HG02759 (cell line): ENCODE measurements around the gene LDLRAD4.
"Not testable (repeated sequence)": the region's sequence is repeated elsewhere in the genome, so short reads cannot be mapped to it uniquely, and the experiment has no call there.

ENCODE experiments used
- ATAC-seq: cut with Tn5 transposase; IDR thresholded peaks from one replicate; pipeline ENCODE4 v1.9.1; 2021; ENCODE audit warnings: mild to moderate bottlenecking, moderate library complexity; ENCODE audit not compliant: unreplicated experiment

LDLRAD4 gene

DNA sequence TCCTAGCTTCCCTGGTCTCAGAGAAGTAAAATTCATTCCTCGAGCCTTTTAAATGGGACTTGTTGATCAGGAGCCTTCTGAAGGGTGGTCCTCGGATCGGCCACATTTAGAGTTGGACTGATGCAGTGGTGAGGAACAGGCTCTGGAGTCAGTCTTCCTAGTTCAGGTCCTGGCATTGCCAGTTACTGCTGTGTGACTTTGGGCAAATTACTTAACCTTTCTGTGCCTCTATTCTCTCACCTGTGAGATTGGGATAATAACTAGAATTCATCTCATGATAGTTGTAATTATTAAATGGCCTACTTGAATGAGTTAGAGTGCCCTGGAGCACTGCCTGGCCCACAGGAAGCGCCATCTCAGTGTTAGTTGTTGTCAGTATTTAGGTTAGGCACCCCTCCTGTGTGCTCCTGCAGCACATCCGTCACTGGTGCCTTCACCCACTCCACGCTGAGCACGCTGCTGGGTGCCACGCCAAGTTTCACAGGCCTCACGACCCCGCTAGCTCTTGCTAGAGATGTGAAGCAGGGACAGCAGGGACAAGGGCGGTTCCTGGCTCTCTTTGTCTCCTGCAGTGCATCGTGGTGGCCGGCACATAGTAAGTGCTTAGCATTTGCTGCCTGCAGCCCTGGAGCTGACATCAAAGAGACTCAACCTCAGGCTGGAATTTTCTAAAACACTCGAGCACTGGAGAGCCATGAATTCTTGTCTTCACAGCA is 384.9 kb downstream of the LDLRAD4 start:
- ATAC-seq, result no peak

DNA sequence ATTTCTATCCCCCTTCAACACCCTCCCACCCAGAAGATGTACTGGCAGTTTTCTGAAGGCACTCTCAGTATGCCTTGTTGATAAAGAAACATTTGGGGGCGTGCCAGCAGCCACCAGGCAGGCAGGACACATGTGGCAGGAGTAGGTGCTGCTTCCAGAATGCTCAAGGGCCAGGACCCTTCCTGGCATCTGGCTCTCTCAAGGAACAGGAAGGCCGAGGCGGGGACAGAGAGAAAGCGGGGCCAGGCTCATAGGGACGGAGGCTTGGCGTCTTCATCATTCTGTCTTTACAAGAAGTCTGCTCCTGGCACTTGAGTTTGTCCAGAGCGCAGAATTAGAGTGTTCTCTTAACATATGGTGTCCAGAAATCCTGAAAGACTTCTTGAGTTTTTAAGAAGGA is 386.2 kb downstream of the LDLRAD4 start:
- ATAC-seq, result no peak

DNA sequence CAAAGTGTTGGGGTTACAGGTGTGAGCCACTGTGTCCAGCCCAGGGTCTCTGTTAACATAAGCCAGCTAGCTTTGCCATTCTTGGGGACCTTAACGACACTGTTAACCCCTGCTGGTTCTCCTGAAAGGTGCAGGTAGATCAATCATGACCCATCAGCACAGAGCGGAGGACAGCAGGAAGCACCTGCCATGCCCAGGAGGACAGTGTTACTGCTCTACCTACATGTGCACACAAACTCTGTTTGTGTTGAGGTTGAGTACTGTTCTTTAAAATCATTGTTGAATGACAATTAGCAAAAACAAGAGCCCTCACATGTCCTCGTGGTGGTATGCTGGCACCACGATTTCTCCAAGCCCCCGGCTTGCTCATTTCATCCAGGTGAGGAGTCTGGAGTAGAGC is 386.9 kb downstream of the LDLRAD4 start:
- no peak for ATAC-seq

DNA sequence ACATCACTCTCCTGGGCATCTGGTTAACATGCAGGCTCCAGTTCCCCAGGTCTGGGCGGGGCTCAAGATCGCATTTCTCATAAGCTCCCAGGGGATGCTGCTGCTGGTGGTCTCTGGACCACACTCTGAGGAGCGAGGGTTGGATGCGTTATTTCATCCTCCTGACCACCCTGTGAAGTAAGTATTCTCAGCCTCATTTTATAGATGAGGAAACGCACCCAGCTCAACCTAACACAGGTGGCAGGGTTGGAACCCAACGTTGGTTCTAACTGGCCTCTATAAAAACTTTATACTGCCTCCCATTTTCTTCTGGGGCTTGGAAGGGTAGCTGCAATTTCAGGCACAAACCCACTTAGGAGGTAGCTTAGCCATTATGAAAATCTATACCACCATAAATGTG is 387.3 kb downstream of the LDLRAD4 start:
- no peak for ATAC-seq

DNA sequence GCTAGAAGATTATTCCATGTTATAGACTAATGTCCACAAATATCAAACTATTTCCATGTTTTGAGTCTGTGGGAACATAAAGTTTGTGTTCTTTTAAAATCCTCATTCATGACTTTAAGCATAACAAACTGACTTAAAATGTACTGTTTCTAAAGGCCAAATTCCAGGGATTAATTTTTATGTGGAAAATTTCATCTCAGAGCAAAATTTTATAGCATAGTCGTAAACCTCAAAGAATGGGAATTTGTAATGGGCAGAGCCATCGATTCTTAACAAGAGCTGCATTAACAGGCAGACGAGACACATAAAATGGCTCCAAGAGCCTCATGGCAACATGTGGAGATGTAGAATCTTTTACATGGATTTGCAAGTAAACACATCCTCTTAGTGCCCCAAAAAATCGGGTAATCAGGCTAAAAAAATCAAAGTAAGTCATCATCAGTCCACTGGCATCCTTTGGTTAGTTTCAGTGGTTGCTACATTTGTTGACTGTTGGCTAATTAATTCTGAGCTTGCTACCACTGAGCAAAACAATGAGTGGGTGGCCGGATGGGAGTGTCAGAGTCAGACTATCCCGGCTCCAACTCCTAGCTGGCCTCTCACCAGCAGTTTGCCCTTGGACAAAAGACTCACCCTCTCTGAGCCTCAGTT is 388.2 kb downstream of the LDLRAD4 start:
- ATAC-seq, result no peak

DNA sequence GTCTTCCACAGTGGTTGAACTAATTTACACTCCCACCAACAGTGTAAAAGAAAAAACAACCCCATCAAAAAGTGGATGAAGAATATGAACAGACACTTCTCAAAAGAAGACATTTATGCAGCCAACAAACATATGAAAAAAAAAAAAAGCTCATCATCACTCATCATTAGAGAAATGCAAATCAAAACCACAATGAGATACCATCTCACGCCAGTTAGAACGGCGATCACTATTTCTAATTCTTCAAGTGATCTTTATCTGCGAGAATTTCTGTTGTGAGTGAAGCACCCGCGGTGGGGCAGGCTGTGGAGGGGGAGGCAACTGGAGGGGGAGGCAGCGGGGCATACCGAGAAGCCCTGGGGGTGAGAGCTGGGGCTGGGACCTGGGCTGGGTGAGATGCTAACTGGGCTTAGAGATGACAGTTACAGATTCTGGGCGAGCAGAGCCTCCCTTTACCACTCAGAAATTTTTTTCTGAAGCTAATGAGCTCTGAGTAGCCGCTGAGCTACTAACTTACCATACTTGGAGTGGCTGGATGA is 389.5 kb downstream of the LDLRAD4 start:
- not testable (repeated sequence) for ATAC-seq

DNA sequence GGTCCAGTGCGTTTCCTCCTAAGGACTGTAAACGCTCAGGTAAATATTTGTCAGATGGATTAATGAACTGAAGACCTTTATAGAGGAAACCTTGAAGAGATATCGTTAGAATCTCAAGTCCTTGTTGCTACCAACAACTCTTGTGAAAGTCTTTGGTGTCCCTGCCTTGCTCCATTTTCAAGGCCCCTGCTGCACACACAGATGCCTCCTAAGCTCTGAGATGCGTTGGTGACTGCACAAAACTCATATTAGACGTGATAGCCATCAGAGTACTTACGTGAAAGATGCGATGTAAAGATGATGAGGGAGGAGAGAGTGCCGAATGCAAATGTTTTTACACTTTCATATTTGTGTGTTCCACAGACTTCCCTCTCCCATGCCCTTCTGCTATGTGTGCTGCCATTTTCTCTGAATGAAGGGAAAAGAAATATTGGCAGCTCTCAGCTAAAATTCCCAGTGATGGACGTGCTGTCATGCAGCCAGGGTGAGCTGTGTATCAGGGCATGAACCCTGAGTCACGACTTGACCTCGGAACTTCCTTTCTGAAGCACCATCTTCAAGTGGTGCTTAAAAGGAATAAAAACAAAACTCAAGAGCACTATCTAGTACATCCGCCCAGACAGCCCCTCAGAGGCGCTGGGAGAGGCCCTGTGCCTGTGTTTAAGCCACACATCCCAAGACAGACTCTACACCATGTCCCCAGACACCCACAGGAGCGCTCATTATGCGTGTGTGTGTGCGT is 390.4 kb downstream of the LDLRAD4 start:
- ATAC-seq, result no peak

DNA sequence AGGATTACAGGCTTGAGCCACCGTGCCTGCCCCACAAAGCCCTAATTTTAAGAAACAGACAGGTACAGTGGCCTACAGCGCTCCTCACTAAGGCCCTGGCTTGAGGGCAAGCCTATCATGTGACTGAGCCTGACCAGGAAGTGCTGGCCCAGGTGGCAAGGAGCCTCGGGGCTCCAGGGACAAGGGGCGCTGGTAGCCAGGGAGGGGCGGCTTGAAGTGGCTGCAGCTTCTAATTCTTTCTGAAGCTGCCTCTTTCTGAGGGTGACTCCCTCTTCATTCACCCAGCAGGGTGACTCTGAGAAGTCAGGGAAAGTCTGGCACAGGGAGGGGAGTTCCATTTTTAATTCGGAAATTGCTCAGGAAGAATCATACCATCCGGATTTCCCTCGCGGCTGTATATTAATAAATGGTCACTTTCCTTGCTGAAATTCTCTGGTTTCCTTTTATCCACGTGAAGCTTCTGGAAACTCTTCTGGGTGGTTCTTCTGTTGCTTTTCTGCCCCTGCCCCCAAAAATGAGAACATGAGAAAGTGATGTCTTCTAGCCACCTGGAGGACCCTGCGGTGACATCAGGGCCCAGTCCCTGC is 392.1 kb downstream of the LDLRAD4 start:
- no peak for ATAC-seq

DNA sequence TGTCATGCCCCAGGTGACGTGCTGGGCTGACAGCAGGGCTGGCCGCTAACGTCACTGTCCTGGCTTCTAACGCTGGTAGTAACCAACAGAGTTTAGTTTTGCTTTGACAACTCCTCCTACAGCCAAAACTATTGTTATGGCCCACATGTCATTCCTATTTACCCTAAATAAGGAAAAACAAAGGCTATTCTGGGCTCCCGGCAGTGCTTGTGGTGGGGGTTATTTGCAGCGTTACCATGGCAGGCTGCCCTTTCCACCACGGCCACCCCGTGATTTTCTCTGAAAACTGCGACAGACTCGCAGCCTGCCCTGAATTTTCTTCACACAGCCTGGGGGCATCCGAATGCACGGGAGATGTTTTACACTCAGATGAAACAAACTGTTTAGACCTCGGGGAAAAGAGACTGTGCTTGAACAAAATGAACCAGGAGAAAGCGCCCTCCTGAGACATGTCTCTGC is 392.6 kb downstream of the LDLRAD4 start:
- peak; percentile 35 for ATAC-seq

DNA sequence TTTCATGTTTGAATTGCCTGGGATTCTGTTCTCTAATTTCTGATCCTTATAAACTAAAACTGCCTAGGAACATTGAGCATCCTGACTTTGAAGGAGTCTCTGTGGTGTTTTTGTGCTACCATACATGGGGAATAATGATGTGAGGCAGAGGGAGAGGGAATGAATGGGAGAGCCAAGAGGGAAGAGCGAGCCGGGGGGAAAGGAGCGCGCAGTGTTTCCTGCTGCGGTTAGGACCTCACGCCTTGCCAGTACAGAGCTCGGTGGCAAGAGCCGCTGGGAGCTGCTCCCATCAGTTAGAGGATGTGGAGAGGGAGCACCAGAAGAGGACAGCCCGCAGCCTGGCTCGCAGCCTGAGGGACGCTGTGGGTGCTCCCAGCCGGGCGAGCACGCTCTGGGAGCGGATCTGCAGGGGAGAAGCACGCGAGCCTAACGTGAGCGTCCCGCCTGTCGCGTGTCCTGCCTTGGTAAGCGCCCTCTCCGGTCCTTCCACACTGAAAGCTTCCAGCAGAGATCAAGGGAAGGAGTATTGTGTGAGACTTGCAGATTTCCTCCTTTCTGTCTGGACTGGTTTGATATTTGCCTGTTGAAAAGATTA is 393.1 kb downstream of the LDLRAD4 start:
- peak; percentile 6 for ATAC-seq

DNA sequence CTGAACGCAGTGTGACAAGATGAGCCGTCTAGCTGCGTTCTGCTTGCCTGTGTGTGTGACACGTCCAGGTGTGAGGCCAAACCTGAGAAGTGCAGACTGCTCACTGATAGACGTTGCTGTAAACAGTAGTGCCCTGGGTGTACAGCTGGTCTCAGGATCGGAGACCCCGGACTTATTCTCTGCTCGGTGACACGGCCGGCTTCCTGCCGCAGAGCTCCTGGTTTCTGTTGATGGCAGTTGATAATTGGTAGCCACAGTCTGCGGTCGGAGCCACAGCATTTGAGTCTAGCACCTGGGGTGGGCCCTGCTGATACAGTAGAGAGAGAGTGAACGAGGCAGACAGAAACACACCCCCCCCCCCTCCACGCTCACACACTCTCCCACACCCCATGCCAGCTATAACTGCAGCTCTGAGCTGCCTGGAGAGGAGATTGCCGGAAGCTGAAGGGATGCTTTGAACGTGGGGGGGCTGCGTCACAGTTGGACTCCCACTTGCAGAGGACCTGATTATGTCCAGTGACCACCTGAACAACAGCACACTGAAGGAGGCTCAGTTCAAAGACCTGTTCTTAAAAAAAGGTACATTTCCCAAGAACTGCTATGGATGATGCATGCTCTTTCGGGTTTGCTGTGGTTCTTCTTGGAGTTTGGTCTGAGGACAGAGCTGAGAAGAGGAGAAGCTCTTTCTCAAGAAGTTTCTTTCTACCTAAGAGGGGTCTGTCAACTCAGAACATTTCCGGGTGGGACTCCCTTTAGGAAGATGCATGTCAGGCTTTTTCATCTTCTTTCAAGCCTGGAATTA is 393.8 kb downstream of the LDLRAD4 start:
- ATAC-seq, result peak; percentile 65

DNA sequence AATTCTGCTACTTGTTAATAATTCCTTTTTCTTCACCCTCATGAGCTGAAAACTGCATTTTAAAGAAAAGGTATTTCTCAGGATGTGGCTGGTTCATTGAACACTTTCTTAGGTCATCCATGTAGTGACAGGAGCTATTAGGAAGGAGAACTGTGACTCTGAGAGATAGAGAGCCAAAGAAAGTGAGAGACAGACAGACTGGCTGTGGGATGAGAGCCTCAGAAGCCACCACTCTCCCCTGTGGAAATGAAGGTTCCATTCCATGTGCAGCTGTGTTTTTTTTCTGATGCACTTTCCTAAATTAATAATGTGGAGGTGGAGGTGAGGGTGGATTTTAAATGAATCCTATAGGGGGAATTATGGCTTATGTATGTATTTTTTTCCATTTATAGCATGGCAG is 394.5 kb downstream of the LDLRAD4 start:
- ATAC-seq, result no peak

DNA sequence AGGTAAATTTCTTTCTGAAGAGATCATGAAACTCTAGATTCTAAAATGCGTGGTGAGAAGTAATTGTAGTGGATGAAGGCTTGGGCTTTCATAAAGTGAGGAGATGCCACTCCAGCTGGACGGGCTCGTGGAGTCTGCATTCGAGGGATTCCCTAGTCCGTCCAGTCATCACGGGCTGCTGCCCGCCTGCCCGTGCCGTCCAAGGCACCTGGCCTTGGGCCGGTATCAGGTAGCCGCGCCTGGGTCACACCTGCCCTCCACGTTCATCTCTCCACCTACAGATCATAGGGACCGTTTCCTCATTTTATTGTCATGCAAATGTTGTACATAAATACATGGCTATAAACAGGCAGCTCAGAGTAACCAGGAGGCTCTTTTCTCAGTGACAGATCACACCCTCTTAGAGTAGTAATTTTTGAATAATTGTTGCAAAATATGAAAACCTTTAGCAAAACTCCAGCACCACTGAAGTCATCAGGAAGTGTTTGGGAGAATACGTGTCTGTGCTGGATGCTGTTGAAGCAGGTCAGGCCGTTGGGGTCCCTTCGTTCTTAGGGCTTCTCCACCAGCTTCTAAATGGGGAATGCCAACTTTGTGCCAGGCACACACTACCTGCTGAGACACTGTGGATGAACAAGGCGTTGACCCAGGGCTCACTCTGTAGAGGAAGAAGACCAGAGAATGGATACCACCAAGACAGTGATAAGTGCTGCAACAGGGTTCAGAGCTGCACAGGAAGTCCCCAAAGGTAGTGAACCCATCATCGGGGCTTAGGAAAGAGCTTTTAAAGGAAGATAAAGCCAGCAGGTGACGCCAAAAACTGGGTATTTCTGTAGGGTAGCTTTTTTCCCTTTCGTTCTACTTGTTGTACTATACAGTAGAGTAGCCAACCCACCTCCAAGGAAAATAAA is 395.3 kb downstream of the LDLRAD4 start:
- ATAC-seq, result no peak

DNA sequence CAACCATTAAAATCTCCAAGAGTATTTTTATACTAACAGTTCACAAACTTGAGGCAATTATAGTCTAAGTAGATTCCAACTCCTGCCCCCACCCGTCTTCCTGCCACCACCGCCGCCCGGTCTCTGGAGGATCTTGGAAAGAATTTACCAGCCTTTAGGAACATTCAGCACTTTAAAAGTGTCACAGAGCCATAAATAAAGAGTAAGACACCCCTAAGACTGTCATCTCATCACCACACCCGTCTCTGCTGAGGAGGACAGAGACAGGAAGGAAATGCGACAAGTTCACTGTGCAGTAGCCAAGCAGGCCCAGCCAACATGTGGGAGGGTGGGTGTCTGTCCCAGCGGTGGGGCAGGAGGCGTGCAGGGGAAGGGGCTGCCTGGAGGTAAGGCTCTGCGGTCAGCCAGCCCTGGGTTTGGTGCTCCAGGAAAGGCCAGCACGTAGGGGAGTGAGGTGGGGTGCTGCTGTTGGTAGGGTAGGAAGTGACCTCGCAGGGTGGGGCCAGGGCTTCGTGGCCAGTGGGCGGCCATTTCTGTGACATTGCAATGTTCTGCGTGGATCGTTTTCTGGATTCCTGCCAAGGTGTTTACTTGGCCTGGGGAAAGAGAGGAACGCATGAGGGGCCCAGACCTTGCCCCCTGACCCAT is 396.2 kb downstream of the LDLRAD4 start:
- no peak for ATAC-seq

DNA sequence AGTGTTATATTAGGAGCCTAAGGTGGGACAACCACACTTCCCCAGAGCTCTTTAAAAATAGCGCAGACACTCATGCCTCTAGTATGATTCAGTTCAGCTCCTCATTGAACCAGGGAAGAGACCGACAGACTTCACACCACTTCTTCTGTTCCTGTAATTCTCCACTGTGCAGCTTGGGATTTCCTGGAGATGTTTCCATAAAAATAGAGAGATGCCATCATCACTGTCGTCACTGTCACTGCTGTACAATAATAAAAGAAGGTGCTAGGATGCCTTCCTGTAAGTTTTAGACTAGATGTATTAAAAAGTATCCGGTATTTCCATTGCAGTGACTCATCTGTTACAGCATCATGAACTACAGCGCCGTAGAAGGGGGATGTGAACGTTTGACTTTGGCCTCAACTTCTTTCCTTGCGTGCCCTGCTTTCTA is 396.9 kb downstream of the LDLRAD4 start:
- ATAC-seq, result no peak

DNA sequence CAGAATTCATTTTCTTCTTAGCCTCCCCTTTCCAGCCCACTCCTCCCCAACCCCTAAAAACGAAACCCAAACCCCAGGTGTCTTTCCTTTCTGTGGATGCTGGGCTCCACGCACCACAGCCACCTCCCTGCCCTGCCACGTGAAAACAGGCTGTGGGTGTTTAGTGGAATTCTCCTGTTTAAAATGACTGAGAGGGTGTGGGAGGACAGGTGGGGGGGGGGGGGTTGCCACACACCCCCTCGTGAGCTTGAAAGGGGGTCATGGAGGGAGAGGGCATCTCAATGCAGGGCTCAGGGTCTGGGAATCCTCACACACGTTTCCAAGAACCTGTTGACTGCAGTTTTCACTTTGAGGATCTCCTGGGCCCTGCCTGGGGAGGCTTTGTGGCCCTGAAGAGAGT is 397.5 kb downstream of the LDLRAD4 start:
- ATAC-seq, result no peak

DNA sequence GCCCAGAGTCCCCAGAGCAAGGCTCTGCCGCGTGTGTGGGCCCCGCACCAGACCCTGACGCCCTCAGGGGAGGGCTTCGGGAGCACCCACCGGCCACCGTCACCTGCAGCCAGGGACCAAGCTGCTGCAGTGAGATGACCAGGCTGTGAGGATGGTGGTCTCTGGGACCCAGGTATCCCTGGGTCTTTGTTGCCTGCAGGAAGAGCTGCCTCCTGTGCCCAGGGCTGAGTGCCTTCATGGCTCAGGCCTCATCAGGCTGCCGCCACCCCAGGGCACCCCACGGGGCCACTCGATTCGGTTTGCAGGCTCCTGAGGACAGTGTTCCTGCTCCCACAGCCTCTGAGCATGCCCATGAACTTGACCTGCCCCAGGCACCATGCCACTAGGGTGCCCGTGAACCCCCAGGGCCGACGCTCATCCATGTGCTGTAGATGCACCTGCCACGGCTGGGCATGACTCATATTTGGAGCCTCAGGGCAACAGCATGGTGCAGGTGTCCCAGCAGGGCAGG is 398.0 kb downstream of the LDLRAD4 start:
- ATAC-seq, result no peak

DNA sequence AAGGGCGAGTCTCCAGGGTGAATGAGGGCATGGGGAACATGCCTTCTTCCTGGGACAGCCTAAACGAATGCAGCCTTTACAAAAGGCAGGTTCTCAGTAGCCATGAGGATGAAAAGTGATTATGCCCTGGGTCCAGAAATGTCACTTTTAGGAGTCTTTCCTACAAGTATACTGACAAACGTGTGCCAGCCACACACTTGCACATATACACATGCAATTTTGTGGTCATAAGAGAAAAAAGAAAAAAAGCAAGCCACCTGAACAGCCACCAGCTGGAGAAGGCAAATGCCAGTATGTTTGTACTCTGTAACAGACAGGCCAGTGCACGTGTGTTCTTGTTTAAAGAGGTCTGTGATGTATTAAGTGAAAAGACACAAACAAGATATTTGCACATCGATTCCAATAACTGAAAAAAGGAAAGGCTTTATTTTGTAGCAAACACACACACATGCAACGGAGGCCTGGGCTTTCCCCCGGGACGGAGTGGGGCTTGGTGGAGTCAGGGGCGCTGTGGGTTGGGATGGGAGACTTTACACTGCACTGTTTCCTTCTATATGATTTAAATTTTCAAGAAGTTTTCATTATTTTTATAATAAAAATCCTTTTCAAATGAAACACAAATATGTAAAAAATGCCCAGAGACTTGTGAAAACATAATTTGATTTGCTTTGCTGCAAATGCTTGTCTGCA is 399.4 kb downstream of the LDLRAD4 start:
- no peak for ATAC-seq
